ENCODE results near the gene RCSD1. TPM values are rescaled to one million over a fixed set of nuclear protein-coding genes. Genes with fewer than 3 reads are reported as not detected.

Gene RCSD1
- total and polyA plus RNA-seq, 10 of the 15 experiments (the other 5 are each of a cell fraction or from before 2014, with no cell fraction given): 11.4 to 78.3 (median 71.6) TPM

DNA sequence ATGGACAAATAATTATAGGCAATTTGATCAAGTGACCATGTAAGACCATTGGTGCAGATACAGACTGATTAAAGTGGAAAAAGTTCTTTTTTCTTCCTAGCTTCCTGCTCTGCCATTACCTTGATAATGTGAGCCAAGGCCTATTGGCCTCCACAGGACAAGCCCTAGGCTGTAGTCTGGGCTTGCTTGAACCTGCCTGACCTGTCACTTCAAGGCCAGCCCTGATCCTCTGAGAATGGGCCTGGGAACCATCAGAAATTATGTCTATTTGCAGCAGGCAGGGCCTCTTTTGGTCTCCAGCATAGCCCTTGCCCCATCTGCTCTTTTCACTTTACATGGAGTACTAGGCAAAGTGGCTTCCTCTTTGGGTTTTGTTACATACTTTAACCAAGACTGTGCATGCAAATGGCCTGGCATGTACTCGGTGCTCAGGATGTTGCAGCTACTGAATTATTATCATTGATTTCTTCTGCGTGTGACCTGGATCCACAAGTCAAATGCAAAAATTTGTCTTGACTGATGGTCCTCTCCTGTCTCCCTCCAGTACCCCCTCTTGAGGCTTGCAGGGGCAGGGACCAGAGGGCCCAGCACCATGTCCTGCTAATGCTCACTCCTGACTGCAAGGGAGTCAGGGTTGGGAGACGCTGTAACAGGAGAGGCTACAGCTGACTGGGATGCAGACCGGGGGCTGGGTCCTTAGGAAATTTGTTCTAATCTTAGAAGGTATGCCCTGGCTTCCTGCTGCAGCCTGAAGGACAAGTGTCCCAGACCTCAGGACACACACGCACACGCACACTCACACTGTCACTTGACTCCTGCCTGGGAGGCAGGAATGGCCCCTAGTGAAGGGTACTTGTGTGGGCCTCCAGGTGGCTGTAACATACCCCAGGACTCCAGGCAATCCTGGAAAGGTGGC, 39.4 kb downstream of the RCSD1 start:
- ChIA-PET CTCF (interaction anchor here (0.7 to 3.7 kb wide), 7 partner anchors 12 to 70 kb away, joined by 3 to 17 read pairs (median 7); no protein-coding TSS in a partner anchor), POLR2A (interaction anchor here (0.6 to 1.8 kb wide), 8 partner anchors 12 to 135 kb away, joined by 4 to 9 read pairs (median 7); no protein-coding TSS in a partner anchor), RAD21 (ENCODE audit: unreplicated experiment) (interaction anchor here (0.7 to 2.6 kb wide), 7 partner anchors 8 to 69 kb away, joined by 3 to 15 read pairs (median 4); no protein-coding TSS in a partner anchor), SMC1A (ENCODE audit: uncharacterized antibody, unreplicated experiment) (interaction anchor here (0.6 to 5.7 kb wide), 13 partner anchors 9 to 776 kb away, joined by 3 to 38 read pairs (median 7); no protein-coding TSS in a partner anchor)
- Histone ChIP-seq H3K27ac (ENCODE audit: control insufficient read depth, insufficient read depth) (peak overlapping the region; percentile 71), H4K20me1 (ENCODE audit: control insufficient read depth, insufficient read depth) (no peaks in the 10 kb centered on the region), H3K4me1 (ENCODE audit: control insufficient read depth, insufficient read depth, low read length) (peaks cover 79% of the 10 kb centered on the region), H3K79me2 (ENCODE audit: control insufficient read depth, insufficient read depth, low read length) (peaks cover 55% of the 10 kb centered on the region), H3K9ac (ENCODE audit: control insufficient read depth, insufficient read depth, low read length) (no peak overlapping the region), H3K9me3 (replicated peaks; ENCODE audit: control insufficient read depth, insufficient read depth, low read length) (no peaks in the 10 kb centered on the region; the same call in 2 of the 3 replicates), H3K36me3 (ENCODE audit: control insufficient read depth in 2 of 2, insufficient read depth in 2 of 2, low read length in 1 of 2) (peaks cover 0 to 3% of the 10 kb centered on the region in 2 experiments; a peak in 1 of 4 replicates), H2AFZ (ENCODE audit: control insufficient read depth, low read depth, low read length) (no peak overlapping the region), H3K27me3 (replicated peaks in 1 of 2; ENCODE audit: control insufficient read depth in 2 of 2, insufficient read depth in 2 of 2, low read length in 1 of 2) (no peaks in the 10 kb centered on the region), H3K4me3 (no peak overlapping the region), H3K4me2 (ENCODE audit: control insufficient read depth, insufficient read depth) (peak overlapping the region; percentile 56)
- TF ChIP-seq, protein P1, sequence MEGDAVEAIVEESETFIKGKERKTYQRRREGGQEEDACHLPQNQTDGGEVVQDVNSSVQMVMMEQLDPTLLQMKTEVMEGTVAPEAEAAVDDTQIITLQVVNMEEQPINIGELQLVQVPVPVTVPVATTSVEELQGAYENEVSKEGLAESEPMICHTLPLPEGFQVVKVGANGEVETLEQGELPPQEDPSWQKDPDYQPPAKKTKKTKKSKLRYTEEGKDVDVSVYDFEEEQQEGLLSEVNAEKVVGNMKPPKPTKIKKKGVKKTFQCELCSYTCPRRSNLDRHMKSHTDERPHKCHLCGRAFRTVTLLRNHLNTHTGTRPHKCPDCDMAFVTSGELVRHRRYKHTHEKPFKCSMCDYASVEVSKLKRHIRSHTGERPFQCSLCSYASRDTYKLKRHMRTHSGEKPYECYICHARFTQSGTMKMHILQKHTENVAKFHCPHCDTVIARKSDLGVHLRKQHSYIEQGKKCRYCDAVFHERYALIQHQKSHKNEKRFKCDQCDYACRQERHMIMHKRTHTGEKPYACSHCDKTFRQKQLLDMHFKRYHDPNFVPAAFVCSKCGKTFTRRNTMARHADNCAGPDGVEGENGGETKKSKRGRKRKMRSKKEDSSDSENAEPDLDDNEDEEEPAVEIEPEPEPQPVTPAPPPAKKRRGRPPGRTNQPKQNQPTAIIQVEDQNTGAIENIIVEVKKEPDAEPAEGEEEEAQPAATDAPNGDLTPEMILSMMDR (IDR thresholded peaks at IDR 0.05 in 2 of 3, conservative IDR thresholded peaks at IDR 0.05 in 1 of 3; ENCODE audit: control insufficient read depth in 2 of 3, extremely low read depth in 1 of 3, insufficient read depth in 1 of 3, low read depth in 3 of 3, low read length in 3 of 3): 0 out of 6 replicates have a peak, but pooled peaks of 1 of the 3 experiments have one; percentile 3
- 0 out of 2 replicates have a peak, but pooled peaks have one; percentile 25 for TF ChIP-seq MTA3 (IDR thresholded peaks at IDR 0.05; ENCODE audit: borderline replicate concordance, low read length)
- peak; percentile 85; the same call in 2 of the 3 replicates for TF ChIP-seq POU2F2 (IDR thresholded peaks at IDR 0.05; ENCODE audit: borderline replicate concordance, low read depth, low read length)
- TF ChIP-seq GABPA (IDR thresholded peaks at IDR 0.05; ENCODE audit: low read depth): no peak
- in situ Hi-C loops (cut with MboI) (no loop called here), intact Hi-C loops (cut with micrococcal nuclease; ENCODE audit: unreplicated experiment) (loop anchor here (2.0 kb wide), 1 partner anchor 45 kb away; no protein-coding TSS in a partner anchor)
- DNase-seq (ENCODE audit: low read depth, low spot score) (peak; percentile 66), ATAC-seq (peak; percentile 73), FAIRE-seq (peak; percentile 47)
- 48% methylated on average over 6 of the region's 6 CpGs for WGBS (ENCODE audit: insufficient coverage, insufficient replicate concordance, low lambda C conversion rate, missing lambda C conversion rate)
- no TSS peak for BruUV-seq (replicated peaks)

Measured in GM12878 (cell line).